Measurements from ENCODE around the gene HSF4. TPM values are rescaled to one million over a fixed set of nuclear protein-coding genes. Genes with fewer than 3 reads are reported as not detected.

The HSF4 gene
- total RNA-seq, 1 experiment from 2014 or later = 2.2 TPM

DNA sequence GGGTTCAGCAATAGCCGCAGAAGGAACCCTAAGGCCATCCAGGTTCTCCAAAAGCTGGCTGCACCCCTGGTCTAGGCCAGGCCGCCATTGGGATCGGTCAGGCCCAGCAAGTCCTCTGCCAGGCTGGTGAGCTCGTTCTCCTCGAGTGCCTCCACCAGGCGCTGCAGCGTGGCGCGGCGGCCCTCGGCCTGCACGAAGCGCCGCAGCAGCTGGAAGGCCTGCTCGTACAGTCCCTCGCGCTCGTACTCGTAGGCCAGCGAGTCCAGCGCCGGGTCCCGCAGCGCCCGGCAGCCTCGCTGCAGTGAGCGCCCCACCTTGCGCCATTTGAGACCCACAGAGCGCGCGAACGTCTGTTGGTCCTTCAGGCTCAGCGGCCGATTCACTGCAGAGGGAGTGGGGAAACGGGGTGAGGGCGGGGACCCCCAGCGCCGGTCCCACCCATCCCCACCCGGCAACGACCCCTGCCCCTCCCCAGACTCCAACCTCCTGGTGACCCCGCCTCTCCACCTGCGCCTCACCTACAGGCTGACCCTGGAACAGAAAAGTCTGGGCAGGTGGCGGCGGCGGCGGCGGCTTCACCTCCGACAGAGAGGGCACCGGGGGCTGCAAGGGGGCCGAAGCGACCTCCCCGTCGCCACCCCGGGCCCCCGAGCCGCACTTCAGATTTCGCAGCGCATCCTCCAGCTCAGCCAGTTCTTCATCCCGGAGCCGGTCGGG, 9.8 kb upstream of the HSF4 start (continued):
- TF ChIP-seq, protein P1, sequence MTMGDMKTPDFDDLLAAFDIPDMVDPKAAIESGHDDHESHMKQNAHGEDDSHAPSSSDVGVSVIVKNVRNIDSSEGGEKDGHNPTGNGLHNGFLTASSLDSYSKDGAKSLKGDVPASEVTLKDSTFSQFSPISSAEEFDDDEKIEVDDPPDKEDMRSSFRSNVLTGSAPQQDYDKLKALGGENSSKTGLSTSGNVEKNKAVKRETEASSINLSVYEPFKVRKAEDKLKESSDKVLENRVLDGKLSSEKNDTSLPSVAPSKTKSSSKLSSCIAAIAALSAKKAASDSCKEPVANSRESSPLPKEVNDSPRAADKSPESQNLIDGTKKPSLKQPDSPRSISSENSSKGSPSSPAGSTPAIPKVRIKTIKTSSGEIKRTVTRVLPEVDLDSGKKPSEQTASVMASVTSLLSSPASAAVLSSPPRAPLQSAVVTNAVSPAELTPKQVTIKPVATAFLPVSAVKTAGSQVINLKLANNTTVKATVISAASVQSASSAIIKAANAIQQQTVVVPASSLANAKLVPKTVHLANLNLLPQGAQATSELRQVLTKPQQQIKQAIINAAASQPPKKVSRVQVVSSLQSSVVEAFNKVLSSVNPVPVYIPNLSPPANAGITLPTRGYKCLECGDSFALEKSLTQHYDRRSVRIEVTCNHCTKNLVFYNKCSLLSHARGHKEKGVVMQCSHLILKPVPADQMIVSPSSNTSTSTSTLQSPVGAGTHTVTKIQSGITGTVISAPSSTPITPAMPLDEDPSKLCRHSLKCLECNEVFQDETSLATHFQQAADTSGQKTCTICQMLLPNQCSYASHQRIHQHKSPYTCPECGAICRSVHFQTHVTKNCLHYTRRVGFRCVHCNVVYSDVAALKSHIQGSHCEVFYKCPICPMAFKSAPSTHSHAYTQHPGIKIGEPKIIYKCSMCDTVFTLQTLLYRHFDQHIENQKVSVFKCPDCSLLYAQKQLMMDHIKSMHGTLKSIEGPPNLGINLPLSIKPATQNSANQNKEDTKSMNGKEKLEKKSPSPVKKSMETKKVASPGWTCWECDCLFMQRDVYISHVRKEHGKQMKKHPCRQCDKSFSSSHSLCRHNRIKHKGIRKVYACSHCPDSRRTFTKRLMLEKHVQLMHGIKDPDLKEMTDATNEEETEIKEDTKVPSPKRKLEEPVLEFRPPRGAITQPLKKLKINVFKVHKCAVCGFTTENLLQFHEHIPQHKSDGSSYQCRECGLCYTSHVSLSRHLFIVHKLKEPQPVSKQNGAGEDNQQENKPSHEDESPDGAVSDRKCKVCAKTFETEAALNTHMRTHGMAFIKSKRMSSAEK (CRISPR knock-in tag; IDR thresholded peaks at IDR 0.05; ENCODE audit: borderline replicate concordance) = no peak
- TF ChIP-seq NR3C1 (CRISPR knock-in tag; conservative IDR thresholded peaks at IDR 0.05; ENCODE audit: low read depth) = no peak
- TF ChIP-seq, protein P2, sequence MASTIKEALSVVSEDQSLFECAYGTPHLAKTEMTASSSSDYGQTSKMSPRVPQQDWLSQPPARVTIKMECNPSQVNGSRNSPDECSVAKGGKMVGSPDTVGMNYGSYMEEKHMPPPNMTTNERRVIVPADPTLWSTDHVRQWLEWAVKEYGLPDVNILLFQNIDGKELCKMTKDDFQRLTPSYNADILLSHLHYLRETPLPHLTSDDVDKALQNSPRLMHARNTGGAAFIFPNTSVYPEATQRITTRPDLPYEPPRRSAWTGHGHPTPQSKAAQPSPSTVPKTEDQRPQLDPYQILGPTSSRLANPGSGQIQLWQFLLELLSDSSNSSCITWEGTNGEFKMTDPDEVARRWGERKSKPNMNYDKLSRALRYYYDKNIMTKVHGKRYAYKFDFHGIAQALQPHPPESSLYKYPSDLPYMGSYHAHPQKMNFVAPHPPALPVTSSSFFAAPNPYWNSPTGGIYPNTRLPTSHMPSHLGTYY (CRISPR knock-in tag; IDR thresholded peaks at IDR 0.05) = no peak
- TF ChIP-seq GRHL2 (CRISPR knock-in tag; IDR thresholded peaks at IDR 0.05; ENCODE audit: insufficient replicate concordance, severe bottlenecking) = no peak
- peak; percentile 73; the same call in 1 of the 2 replicates for TF ChIP-seq FOXP1 (CRISPR knock-in tag; IDR thresholded peaks at IDR 0.05; ENCODE audit: borderline replicate concordance)
- no peak for TF ChIP-seq ZNF416 (CRISPR knock-in tag; IDR thresholded peaks at IDR 0.05)
- TF ChIP-seq, protein P3, sequence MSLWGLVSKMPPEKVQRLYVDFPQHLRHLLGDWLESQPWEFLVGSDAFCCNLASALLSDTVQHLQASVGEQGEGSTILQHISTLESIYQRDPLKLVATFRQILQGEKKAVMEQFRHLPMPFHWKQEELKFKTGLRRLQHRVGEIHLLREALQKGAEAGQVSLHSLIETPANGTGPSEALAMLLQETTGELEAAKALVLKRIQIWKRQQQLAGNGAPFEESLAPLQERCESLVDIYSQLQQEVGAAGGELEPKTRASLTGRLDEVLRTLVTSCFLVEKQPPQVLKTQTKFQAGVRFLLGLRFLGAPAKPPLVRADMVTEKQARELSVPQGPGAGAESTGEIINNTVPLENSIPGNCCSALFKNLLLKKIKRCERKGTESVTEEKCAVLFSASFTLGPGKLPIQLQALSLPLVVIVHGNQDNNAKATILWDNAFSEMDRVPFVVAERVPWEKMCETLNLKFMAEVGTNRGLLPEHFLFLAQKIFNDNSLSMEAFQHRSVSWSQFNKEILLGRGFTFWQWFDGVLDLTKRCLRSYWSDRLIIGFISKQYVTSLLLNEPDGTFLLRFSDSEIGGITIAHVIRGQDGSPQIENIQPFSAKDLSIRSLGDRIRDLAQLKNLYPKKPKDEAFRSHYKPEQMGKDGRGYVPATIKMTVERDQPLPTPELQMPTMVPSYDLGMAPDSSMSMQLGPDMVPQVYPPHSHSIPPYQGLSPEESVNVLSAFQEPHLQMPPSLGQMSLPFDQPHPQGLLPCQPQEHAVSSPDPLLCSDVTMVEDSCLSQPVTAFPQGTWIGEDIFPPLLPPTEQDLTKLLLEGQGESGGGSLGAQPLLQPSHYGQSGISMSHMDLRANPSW (CRISPR knock-in tag; conservative IDR thresholded peaks at IDR 0.05; ENCODE audit: low read depth) = no peak
- TF ChIP-seq ZNF232 (CRISPR knock-in tag; IDR thresholded peaks at IDR 0.05) = no peak
- TF ChIP-seq, protein P4, sequence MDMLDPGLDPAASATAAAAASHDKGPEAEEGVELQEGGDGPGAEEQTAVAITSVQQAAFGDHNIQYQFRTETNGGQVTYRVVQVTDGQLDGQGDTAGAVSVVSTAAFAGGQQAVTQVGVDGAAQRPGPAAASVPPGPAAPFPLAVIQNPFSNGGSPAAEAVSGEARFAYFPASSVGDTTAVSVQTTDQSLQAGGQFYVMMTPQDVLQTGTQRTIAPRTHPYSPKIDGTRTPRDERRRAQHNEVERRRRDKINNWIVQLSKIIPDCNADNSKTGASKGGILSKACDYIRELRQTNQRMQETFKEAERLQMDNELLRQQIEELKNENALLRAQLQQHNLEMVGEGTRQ (CRISPR knock-in tag; IDR thresholded peaks at IDR 0.05) = no peak
- no peak for TF ChIP-seq ZNF671 (CRISPR knock-in tag; IDR thresholded peaks at IDR 0.05)
- TF ChIP-seq SP1 (CRISPR knock-in tag; conservative IDR thresholded peaks at IDR 0.05) = 0 out of 2 replicates have a peak, but pooled peaks have one; percentile 26
- TF ChIP-seq, protein P5, sequence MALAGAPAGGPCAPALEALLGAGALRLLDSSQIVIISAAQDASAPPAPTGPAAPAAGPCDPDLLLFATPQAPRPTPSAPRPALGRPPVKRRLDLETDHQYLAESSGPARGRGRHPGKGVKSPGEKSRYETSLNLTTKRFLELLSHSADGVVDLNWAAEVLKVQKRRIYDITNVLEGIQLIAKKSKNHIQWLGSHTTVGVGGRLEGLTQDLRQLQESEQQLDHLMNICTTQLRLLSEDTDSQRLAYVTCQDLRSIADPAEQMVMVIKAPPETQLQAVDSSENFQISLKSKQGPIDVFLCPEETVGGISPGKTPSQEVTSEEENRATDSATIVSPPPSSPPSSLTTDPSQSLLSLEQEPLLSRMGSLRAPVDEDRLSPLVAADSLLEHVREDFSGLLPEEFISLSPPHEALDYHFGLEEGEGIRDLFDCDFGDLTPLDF (CRISPR knock-in tag; IDR thresholded peaks at IDR 0.05) = no peak
- TF ChIP-seq, protein P6, sequence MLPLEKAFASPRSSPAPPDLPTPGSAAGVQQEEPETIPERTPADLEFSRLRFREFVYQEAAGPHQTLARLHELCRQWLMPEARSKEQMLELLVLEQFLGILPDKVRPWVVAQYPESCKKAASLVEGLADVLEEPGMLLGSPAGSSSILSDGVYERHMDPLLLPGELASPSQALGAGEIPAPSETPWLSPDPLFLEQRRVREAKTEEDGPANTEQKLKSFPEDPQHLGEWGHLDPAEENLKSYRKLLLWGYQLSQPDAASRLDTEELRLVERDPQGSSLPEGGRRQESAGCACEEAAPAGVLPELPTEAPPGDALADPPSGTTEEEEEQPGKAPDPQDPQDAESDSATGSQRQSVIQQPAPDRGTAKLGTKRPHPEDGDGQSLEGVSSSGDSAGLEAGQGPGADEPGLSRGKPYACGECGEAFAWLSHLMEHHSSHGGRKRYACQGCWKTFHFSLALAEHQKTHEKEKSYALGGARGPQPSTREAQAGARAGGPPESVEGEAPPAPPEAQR (CRISPR knock-in tag; IDR thresholded peaks at IDR 0.05) = no peak
- no peak for TF ChIP-seq JAZF1 (CRISPR knock-in tag; IDR thresholded peaks at IDR 0.05)
- TF ChIP-seq CBFB (CRISPR knock-in tag; IDR thresholded peaks at IDR 0.05; ENCODE audit: low read depth) = no peak
- TF ChIP-seq ZNF263 (CRISPR knock-in tag; IDR thresholded peaks at IDR 0.05; ENCODE audit: low read depth) = no peak
- TF ChIP-seq, protein P7, sequence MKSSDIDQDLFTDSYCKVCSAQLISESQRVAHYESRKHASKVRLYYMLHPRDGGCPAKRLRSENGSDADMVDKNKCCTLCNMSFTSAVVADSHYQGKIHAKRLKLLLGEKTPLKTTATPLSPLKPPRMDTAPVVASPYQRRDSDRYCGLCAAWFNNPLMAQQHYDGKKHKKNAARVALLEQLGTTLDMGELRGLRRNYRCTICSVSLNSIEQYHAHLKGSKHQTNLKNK (CRISPR knock-in tag; IDR thresholded peaks at IDR 0.05) = no peak
- no peak for TF ChIP-seq GABPB1 (CRISPR knock-in tag; IDR thresholded peaks at IDR 0.05)
- peak; percentile 80; the same call in 1 of the 2 replicates for TF ChIP-seq RELA (CRISPR knock-in tag; IDR thresholded peaks at IDR 0.05; ENCODE audit: borderline replicate concordance)
- TF ChIP-seq, protein P8, sequence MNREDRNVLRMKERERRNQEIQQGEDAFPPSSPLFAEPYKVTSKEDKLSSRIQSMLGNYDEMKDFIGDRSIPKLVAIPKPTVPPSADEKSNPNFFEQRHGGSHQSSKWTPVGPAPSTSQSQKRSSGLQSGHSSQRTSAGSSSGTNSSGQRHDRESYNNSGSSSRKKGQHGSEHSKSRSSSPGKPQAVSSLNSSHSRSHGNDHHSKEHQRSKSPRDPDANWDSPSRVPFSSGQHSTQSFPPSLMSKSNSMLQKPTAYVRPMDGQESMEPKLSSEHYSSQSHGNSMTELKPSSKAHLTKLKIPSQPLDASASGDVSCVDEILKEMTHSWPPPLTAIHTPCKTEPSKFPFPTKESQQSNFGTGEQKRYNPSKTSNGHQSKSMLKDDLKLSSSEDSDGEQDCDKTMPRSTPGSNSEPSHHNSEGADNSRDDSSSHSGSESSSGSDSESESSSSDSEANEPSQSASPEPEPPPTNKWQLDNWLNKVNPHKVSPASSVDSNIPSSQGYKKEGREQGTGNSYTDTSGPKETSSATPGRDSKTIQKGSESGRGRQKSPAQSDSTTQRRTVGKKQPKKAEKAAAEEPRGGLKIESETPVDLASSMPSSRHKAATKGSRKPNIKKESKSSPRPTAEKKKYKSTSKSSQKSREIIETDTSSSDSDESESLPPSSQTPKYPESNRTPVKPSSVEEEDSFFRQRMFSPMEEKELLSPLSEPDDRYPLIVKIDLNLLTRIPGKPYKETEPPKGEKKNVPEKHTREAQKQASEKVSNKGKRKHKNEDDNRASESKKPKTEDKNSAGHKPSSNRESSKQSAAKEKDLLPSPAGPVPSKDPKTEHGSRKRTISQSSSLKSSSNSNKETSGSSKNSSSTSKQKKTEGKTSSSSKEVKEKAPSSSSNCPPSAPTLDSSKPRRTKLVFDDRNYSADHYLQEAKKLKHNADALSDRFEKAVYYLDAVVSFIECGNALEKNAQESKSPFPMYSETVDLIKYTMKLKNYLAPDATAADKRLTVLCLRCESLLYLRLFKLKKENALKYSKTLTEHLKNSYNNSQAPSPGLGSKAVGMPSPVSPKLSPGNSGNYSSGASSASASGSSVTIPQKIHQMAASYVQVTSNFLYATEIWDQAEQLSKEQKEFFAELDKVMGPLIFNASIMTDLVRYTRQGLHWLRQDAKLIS (CRISPR knock-in tag; IDR thresholded peaks at IDR 0.05; ENCODE audit: borderline replicate concordance) = no peak
- no peak for TF ChIP-seq ATF1 (CRISPR knock-in tag; IDR thresholded peaks at IDR 0.05)
- TF ChIP-seq ZNF423 (CRISPR knock-in tag; IDR thresholded peaks at IDR 0.05) = no peak
- TF ChIP-seq JUN (CRISPR knock-in tag; IDR thresholded peaks at IDR 0.05) = peak; percentile 94; the same call in 1 of the 2 replicates
